ENCODE measurements around the gene OPCML. TPM values are rescaled to one million over a fixed set of nuclear protein-coding genes. Genes with fewer than 3 reads are reported as not detected.

OPCML gene
- total RNA-seq, 1 experiment from 2014 or later, result 0.94 TPM

DNA sequence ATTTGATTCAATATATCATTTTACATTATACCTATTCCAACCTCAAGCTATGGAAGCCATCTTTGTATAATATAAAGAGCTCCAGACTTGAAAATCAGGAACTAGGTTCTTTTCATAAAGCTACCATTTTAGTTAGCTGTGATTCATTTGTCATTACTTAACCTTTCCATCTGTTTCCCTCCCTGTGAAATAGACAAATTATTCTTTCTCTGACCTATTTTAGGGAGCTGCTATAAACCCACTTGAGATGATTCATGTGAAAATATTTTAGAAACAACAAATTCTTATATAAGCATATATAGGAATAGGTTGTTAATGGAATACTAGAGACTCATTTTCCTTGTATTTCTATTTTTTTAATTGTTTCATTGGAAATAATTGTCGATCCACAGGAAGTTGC, 1012.1 kb downstream of the OPCML start:
- H3K56ac ChIP-seq (ENCODE audit: insufficient read length, low read depth, low read length), result no peak overlapping the region
- H3K27me3 ChIP-seq (ENCODE audit: insufficient read depth, low read length), result no peaks in the 10 kb centered on the region
- no peak overlapping the region for H2AFZ ChIP-seq (ENCODE audit: low read length)
- H3K36me3 Mint-ChIP-seq (ENCODE audit: insufficient read depth in 1 of 3, low read depth in 3 of 3), result no peaks in the 10 kb centered on the region; a peak in 1 of 7 replicates
- H4K8ac ChIP-seq (replicated peaks; ENCODE audit: insufficient read length, low read depth, low read length), result no peak overlapping the region
- no peak overlapping the region for H3K27ac Mint-ChIP-seq
- no peaks in the 10 kb centered on the region for H3K79me2 ChIP-seq (ENCODE audit: insufficient read depth, low read length)
- no peaks in the 10 kb centered on the region for H3K9me3 ChIP-seq (ENCODE audit: control insufficient read depth, low read depth, low read length)
- no peak overlapping the region for H3K9ac ChIP-seq (ENCODE audit: extremely low read depth, insufficient read length, low read length)
- TF ChIP-seq, protein P1, sequence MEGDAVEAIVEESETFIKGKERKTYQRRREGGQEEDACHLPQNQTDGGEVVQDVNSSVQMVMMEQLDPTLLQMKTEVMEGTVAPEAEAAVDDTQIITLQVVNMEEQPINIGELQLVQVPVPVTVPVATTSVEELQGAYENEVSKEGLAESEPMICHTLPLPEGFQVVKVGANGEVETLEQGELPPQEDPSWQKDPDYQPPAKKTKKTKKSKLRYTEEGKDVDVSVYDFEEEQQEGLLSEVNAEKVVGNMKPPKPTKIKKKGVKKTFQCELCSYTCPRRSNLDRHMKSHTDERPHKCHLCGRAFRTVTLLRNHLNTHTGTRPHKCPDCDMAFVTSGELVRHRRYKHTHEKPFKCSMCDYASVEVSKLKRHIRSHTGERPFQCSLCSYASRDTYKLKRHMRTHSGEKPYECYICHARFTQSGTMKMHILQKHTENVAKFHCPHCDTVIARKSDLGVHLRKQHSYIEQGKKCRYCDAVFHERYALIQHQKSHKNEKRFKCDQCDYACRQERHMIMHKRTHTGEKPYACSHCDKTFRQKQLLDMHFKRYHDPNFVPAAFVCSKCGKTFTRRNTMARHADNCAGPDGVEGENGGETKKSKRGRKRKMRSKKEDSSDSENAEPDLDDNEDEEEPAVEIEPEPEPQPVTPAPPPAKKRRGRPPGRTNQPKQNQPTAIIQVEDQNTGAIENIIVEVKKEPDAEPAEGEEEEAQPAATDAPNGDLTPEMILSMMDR (conservative IDR thresholded peaks at IDR 0.05), result no peak
- DNase-seq, result no peak
- no peaks in the 10 kb centered on the region for H3K4me1 ChIP-seq (ENCODE audit: insufficient read depth, low read length)
- peaks cover 4% of the 10 kb centered on the region for H3K27me3 Mint-ChIP-seq (ENCODE audit: low read depth)
- H4K5ac ChIP-seq (ENCODE audit: insufficient read length, low read depth, low read length), result no peak overlapping the region
- no peaks in the 10 kb centered on the region for H3K4me1 Mint-ChIP-seq
- H3K4me2 ChIP-seq (ENCODE audit: insufficient read depth, insufficient read length, low read length), result no peak overlapping the region
- H3K9me3 Mint-ChIP-seq, result no peaks in the 10 kb centered on the region
- no peak overlapping the region for H3K14ac ChIP-seq (ENCODE audit: insufficient read depth, low read length)
- H3K4ac ChIP-seq (ENCODE audit: low read depth, low read length), result no peak overlapping the region
- no peak overlapping the region for H2AK5ac ChIP-seq (ENCODE audit: insufficient read length, low read length)
- H2BK15ac ChIP-seq (ENCODE audit: low read depth, low read length), result no peak overlapping the region
- no peaks in the 10 kb centered on the region for H3K23me2 ChIP-seq (ENCODE audit: insufficient read length, low read depth, low read length, poor library complexity, severe bottlenecking)
- H3K18ac ChIP-seq (ENCODE audit: insufficient read length, low read depth, low read length), result no peak overlapping the region
- H3K79me1 ChIP-seq (ENCODE audit: insufficient read depth, low read depth, low read length, poor library complexity, severe bottlenecking), result no peaks in the 10 kb centered on the region
- no peak overlapping the region for H3K4me3 Mint-ChIP-seq
- H4K91ac ChIP-seq (ENCODE audit: insufficient read length, low read depth, low read length), result no peak overlapping the region
- H2BK5ac ChIP-seq (ENCODE audit: insufficient read length, low read length), result no peak overlapping the region
- no peak overlapping the region for H2BK20ac ChIP-seq (ENCODE audit: low read depth, low read length, poor library complexity, severe bottlenecking)
- H2BK120ac ChIP-seq (ENCODE audit: low read depth, low read length, poor library complexity, severe bottlenecking), result no peak overlapping the region
- no peak overlapping the region for H2BK12ac ChIP-seq (ENCODE audit: insufficient read length, low read depth, low read length)
- no peaks in the 10 kb centered on the region for H4K20me1 ChIP-seq (ENCODE audit: control insufficient read depth, insufficient read depth, insufficient read length)
- H3K27ac ChIP-seq (ENCODE audit: insufficient read length, low read depth, low read length), result no peak overlapping the region
- WGBS (ENCODE audit: extremely low coverage, insufficient read length, low lambda C conversion rate), result no CpG with 5 or more reads among the region's 1 CpG
- no peak overlapping the region for H3T11ph ChIP-seq (ENCODE audit: low read length)
- H3K23ac ChIP-seq (ENCODE audit: insufficient read length, low read depth, low read length), result no peak overlapping the region

All from H9 (cell line).